Common myeloid progenitor, CD34-positive (primary cell): ENCODE measurements around the gene OR2W3.
"Not testable (repeated sequence)": the region's sequence is repeated elsewhere in the genome, so short reads cannot be mapped to it uniquely, and the experiment has no call there.

Experiments used
- CTCF ChIA-PET: fragments of 350-600 bp; sonication (Branson Sonifier 250); formaldehyde crosslinking; loops from one replicate; lab custom pipeline; 2021; ENCODE audit warnings: antibody characterized with exemption; lab: Charles Lee
- POLR2A ChIA-PET: fragments of 350-600 bp; sonication (Branson Sonifier 250); formaldehyde crosslinking; loops from one replicate; lab custom pipeline; 2021; ENCODE audit warnings: antibody characterized with exemption; lab: Charles Lee
- DNase-seq, 3 donors: peaks; one replicate each; pipeline versions ENCODE4 v3.0.0 to v3.0.0-alpha.2; 2013
- H3K27ac ChIP-seq, 2 experiments: 1 replicate in 1 of 2; 2 replicates in 1 of 2; pipeline ENCODE4 v1.7.0; 2013; ENCODE audit warnings: inconsistent platforms in 2 of 2, low read length in 2 of 2, mild to moderate bottlenecking in 2 of 2, low read depth in 1 of 2, moderate library complexity in 1 of 2; ENCODE audit not compliant: severe bottlenecking in 2 of 2, insufficient read depth in 1 of 2, poor library complexity in 1 of 2
- H3K27me3 ChIP-seq, 5 experiments: replicated peaks in 2 of 5; 1 replicate in 3 of 5; 2 replicates in 2 of 5; pipeline versions ENCODE4 v1.6.1 to v1.7.0; 2013; ENCODE audit warnings: low read length in 4 of 5, mild to moderate bottlenecking in 2 of 5, moderate library complexity in 2 of 5, inconsistent platforms in 1 of 5; ENCODE audit not compliant: insufficient read depth in 5 of 5, control insufficient read depth in 4 of 5
- H3K36me3 ChIP-seq, 4 experiments: 1 replicate in 2 of 4; 2 replicates in 2 of 4; pipeline versions ENCODE4 v1.6.1 to v1.7.0; 2013; ENCODE audit warnings: low read length in 3 of 4, control low read depth in 1 of 4, mild to moderate bottlenecking in 1 of 4; ENCODE audit not compliant: control insufficient read depth in 4 of 4, insufficient read depth in 4 of 4
- H3K4me1 ChIP-seq, 4 experiments: 1 replicate in 3 of 4; 2 replicates in 1 of 4; pipeline versions ENCODE4 v1.6.1 to v1.7.1; 2013; ENCODE audit warnings: low read length in 3 of 4, mild to moderate bottlenecking in 3 of 4, control low read depth in 1 of 4, inconsistent platforms in 1 of 4, moderate library complexity in 1 of 4; ENCODE audit not compliant: control insufficient read depth in 4 of 4, insufficient read depth in 4 of 4; ENCODE audit errors: control extremely low read depth in 1 of 4
- H3K4me3 ChIP-seq, 7 experiments: 1 replicate in 4 of 7; 2 replicates in 3 of 7; pipeline versions ENCODE4 v1.5.1 to v1.7.0; 2013; ENCODE audit warnings: mild to moderate bottlenecking in 7 of 7, low read length in 6 of 7, moderate library complexity in 6 of 7, inconsistent platforms in 2 of 7, low read depth in 2 of 7, control low read depth in 1 of 7; ENCODE audit not compliant: insufficient read depth in 4 of 7, control insufficient read depth in 1 of 7; ENCODE audit errors: extremely low read depth in 1 of 7
- H3K9me3 ChIP-seq, 5 experiments: 1 replicate in 4 of 5; 2 replicates in 1 of 5; pipeline versions ENCODE4 v1.6.1 to v1.7.1; 2013; ENCODE audit warnings: low read length in 4 of 5, mild to moderate bottlenecking in 2 of 5, inconsistent platforms in 1 of 5, low read depth in 1 of 5, moderate library complexity in 1 of 5; ENCODE audit not compliant: control insufficient read depth in 4 of 5, insufficient read depth in 2 of 5; ENCODE audit errors: control extremely low read depth in 1 of 5
- WGBS: methylation state at CpG from one replicate; pipeline ENCODE4 v1.1.5; 2013; ENCODE audit not compliant: insufficient coverage; 5-methylcytosine and 5-hydroxymethylcytosine counted together

OR2W3 gene

DNA sequence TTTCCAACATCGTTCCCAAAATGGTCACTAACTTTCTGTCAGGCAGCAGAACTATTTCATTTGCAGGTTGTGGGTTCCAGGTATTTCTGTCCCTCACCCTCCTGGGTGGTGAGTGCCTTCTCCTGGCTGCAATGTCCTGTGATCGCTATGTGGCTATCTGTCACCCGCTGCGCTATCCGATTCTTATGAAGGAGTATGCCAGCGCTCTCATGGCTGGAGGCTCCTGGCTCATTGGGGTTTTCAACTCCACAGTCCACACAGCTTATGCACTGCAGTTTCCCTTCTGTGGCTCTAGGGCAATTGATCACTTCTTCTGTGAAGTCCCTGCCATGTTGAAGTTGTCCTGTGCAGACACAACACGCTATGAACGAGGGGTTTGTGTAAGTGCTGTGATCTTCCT is 38.6 kb downstream of the OR2W3 start:
- POLR2A ChIA-PET, result interaction anchor here (0.6 kb wide), 1 partner anchor 447 kb away, joined by 4 read pairs; no protein-coding TSS in a partner anchor
- H3K4me3 ChIP-seq, result no peak overlapping the region
- WGBS, result 97% methylated on average over 5 of the region's 8 CpGs

DNA sequence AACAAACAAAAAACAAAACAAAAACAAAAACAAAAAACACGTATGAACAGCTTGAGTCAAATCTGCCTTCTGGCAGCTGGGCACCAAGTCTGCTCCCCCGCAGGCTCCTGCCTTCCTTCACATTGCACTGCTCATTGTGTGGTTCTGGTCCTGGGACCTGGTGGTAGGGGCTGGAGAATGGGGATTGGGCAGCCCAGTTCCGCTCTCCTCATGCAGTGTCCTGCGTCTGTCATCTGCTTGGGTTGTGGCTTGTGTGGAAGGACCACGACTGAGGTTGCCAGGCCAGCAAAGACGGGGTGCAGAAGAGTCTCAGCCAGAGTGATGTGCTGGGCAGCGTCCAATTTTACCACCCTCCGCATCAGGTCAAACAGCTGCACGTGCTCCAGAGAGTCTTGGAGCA is 40.4 kb downstream of the OR2W3 start:
- Histone ChIP-seq H3K36me3 (no peaks in the 10 kb centered on the region), H3K4me1 (peaks cover 0 to 7% (median 2%) of the 10 kb centered on the region in 4 experiments), H3K27me3 (no peaks in the 10 kb centered on the region), H3K27ac (no peak overlapping the region), H3K4me3 (no peak overlapping the region), H3K9me3 (peaks cover 0 to 3% (median 0%) of the 10 kb centered on the region in 5 experiments)
- CTCF ChIA-PET, result interaction anchor here (0.6 to 2.1 kb wide), 5 partner anchors 11 to 51 kb away, joined by 3 to 7 read pairs (median 4); partner anchors contain the start of gene OR2AJ1
- POLR2A ChIA-PET, result no interaction called here
- DNase-seq, result no peak
- 97% methylated on average over 8 of the region's 9 CpGs for WGBS

More for the DNA sequence above, 38.6 kb downstream of the OR2W3 start:
- no peaks in the 10 kb centered on the region for H3K36me3 ChIP-seq
- CTCF ChIA-PET, result no interaction called here
- peaks cover 0 to 3% (median 0%) of the 10 kb centered on the region in 5 experiments for H3K9me3 ChIP-seq
- no peak for DNase-seq
- H3K27me3 ChIP-seq, result no peaks in the 10 kb centered on the region
- H3K4me1 ChIP-seq, result peaks cover 0 to 4% (median 1%) of the 10 kb centered on the region in 4 experiments
- no peak overlapping the region for H3K27ac ChIP-seq

DNA sequence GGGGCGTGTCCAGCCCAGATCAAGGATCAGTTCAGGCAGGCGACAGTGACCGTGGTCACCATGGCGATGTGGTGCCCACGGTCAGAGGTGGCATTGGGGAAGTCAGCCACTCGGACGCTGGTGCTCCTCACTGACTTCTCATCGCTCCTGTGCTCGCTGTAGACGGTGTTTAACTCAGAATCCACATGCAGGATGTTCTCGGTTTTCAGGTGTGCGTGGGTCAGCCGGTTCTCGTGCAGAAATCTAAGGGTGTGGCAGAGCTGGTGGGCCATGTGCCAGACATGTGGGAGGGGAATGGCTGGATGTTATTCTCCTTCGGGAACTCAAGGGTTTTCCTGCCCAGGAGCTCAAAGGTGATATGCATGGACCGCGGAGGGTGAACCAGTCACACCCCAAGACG is 41.0 kb downstream of the OR2W3 start:
- Histone ChIP-seq H3K4me1 (peaks cover 0 to 12% (median 2%) of the 10 kb centered on the region in 4 experiments), H3K27ac (no peak overlapping the region), H3K27me3 (no peaks in the 10 kb centered on the region), H3K4me3 (no peak overlapping the region), H3K36me3 (no peaks in the 10 kb centered on the region), H3K9me3 (peaks cover 0 to 3% (median 0%) of the 10 kb centered on the region in 5 experiments)
- ChIA-PET POLR2A (no interaction called here), CTCF (interaction anchor here (0.6 to 2.1 kb wide), 15 partner anchors 8 to 869 kb away, joined by 3 to 7 read pairs (median 3); partner anchors contain the start of gene OR2AJ1)
- DNase-seq, result no peak
- 97% methylated on average over 18 of the region's 18 CpGs for WGBS

DNA sequence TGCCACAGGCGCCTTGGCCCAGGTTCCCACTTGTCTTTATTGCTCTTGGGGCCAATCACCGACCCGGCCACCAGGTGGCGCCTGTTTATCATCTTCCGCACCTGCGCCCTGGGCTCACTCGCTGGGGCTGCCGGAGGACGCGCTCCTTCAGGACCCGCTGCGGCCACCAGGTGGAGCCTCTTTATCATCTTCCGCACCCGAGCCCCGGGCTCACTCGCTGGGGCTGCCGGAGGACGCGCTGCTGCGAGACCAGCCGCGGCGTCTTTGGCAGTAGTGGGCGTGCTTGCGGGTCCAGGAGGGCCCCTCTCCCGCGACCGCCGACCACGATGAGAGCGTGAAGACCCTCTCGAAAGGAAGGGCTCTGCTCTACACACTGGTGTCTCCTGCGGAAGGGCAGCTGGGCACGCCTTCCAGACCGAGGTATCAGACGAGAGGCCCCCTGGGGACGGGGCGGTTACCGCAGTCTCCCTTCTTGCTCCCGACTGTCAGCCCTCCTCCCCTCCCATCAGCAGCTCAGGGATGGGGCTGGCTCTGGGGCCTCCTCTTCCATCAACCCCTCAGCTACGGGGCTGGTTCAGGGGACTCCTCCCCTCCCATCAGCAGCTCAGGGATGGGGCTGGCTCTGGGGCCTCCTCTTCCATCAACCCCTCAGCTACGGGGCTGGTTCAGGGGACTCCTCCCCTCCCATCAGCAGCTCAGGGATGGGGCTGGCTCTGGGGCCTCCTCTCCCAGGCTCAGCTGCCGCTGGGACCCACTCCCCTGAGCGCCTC is 41.8 kb downstream of the OR2W3 start:
- CTCF ChIA-PET, result interaction anchor here (0.6 to 2.1 kb wide), 17 partner anchors 13 to 869 kb away, joined by 3 to 7 read pairs (median 3); partner anchors contain the start of gene OR2AJ1
- H3K27ac ChIP-seq, result peak overlapping the region; percentile 13 to 60
- H3K27me3 ChIP-seq, H3K36me3 ChIP-seq, H3K9me3 ChIP-seq: not testable (repeated sequence)
- POLR2A ChIA-PET, result interaction anchor here (0.5 kb wide), 1 partner anchor 346 kb away, joined by 3 read pairs; no protein-coding TSS in a partner anchor
- DNase-seq, result peak; percentile 90 to 99 (median 97)
- peak overlapping the region; percentile 62 to 90 (median 79) for H3K4me3 ChIP-seq
- H3K4me1 ChIP-seq, result peaks cover 0 to 13% (median 2%) of the 10 kb centered on the region in 4 experiments
- 15% methylated on average over 38 of the region's 44 CpGs for WGBS

DNA sequence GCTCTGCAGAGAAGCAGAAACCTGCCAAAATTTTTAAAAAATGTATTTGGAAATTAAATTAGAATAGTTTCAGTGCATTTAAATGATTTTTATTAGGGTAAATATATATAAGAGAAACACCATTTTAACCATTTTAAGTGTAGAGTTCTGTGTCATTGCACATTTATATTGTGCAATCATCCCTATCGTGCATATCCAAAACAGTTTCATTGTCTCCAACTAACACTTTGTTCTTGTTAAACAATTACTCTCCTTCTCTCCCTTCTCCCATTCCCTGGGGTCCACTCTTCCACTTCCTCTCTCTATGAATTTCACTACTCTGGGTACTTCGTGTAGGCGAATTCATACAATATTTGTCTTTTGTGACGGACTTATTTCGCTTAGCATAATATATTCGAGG is 47.2 kb downstream of the OR2W3 start:
- Histone ChIP-seq H3K4me1 (peaks cover 0 to 13% (median 2%) of the 10 kb centered on the region in 4 experiments), H3K9me3 (no peaks in the 10 kb centered on the region), H3K27me3 (no peaks in the 10 kb centered on the region), H3K36me3 (no peaks in the 10 kb centered on the region), H3K27ac (no peak overlapping the region), H3K4me3 (no peak overlapping the region)
- CTCF ChIA-PET, result no interaction called here
- DNase-seq, result no peak
- WGBS, result 100% methylated on average over 1 of the region's 6 CpGs
- POLR2A ChIA-PET, result no interaction called here
